ENCODE results near the gene DIP2C. TPM values are rescaled to one million over a fixed set of nuclear protein-coding genes. Genes with fewer than 3 reads are reported as not detected.
"Not testable (repeated sequence)": the region's sequence is repeated elsewhere in the genome, so short reads cannot be mapped to it uniquely, and the experiment has no call there.

DIP2C gene
- total RNA-seq, 1 donor = 0.27 TPM

DNA sequence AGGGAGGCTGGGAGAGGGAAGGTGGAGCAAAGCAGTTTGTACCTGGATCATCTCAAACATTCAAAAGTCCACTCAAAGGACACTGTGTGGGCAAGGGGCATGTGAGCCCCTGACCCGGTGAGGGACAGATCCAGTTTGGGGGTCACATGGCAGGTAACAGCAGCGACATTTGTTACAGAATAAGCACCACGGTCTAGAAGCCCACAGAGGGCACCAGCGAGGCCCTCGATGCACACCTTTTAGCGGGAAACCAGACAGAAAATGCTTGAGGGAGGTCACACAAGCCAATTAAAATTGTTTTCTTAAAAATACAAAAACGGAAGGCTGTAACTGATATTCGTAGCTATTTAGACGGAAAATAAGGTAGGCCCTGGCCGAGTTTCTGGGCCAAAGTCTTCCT is 409.8 kb downstream of the DIP2C start:
- DNase-seq (ENCODE audit: low read depth in 2 of 3, low spot score in 2 of 3) = no peak

GRCh38 chr10:279232-279631 is 410.2 kb downstream of the DIP2C start:
- no peak for DNase-seq (ENCODE audit: low read depth in 2 of 3, low spot score in 2 of 3)

GRCh38 chr10:278707-279106 is 410.8 kb downstream of the DIP2C start:
- no peak for DNase-seq (ENCODE audit: low read depth in 2 of 3, low spot score in 2 of 3)

- DNase-seq (ENCODE audit: low read depth in 2 of 3, low spot score in 2 of 3) = no peak
These were observed 411.5 kb downstream of the DIP2C start for GRCh38 chr10:277963-278362.

GRCh38 chr10:275680-276079 is 413.8 kb downstream of the DIP2C start:
- DNase-seq (ENCODE audit: low read depth in 2 of 3, low spot score in 2 of 3) = no peak

- no peak for DNase-seq (ENCODE audit: low read depth in 2 of 3, low spot score in 2 of 3)
These were observed 414.6 kb downstream of the DIP2C start for GRCh38 chr10:274866-275265.

- DNase-seq (ENCODE audit: low read depth in 2 of 3, low spot score in 2 of 3) = no peak
These were observed 416.4 kb downstream of the DIP2C start for GRCh38 chr10:273088-273487.

DNA sequence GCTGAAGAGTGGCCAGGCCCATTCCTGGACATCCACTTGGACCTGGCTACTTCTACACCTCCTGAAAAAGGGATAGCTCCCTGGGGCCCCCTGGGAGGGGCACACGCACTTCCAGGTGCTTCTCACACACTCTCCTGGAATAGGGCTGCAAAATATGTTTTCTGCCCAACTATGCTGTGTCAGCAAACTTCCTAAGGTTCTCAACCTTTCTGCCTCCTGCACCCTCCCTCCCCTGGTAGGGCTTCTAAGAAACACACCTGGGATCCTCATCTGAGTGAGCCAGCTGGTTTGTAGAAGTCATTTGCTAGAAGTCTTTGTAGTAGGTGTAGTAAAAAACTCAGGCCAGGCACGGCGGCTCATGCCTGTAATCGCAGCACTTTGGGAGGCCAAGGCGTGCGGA is 417.7 kb downstream of the DIP2C start:
- no peak for DNase-seq (ENCODE audit: low read depth in 2 of 3, low spot score in 2 of 3)

DNA sequence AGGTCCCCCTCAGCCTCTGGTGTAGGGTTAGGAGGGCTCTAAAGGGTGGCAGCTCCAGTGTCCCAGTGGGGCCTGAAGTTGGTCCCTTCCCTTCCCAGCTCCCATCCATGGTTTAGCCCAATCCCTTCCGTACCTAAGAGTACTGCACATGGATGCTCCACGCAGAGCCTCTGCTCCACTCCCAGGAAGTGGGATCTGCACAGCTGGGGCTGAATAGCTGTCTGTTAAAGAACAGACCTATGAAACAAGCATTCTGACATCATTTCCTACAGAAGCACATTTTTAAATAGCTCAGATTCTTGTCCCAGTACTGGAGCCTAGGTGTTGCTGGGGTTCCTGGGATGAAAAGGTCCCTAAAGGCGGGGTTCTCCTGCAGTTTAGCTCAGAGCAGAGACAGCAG is 418.3 kb downstream of the DIP2C start:
- no peak for DNase-seq (ENCODE audit: low read depth in 2 of 3, low spot score in 2 of 3)

DNA sequence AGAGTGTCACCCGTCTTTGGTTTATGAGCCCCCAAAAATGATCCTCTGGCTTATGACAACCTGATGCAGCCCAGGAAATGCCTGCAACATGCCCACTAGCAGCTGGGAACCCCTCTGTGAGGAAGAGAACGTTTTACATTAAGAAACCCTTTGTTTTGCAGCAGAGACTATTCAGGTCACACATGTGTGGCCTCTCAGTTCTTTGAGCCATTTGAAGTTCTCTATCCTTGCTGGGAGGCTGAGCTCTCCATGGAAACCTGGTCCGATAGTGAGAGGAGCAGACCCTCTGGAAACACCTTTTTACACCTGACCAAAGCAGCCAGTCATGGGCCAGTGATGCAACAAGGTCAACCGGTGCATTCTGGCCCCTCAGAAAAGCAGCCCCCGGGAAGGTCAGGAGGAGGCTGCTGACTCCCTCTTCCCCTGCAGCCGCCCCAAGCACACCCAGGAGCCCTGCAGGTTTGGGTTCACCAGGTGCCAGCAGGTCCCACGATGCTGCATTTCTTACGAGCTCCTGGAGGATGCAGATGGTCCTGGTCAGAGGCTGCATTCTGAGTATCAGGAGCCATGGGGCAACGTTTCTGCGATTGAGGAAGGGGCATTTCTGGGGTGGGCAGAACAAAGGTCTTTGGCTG is 419.9 kb downstream of the DIP2C start:
- DNase-seq (ENCODE audit: low read depth in 2 of 3, low spot score in 2 of 3) = no peak

GRCh38 chr10:267705-268104 is 421.8 kb downstream of the DIP2C start:
- DNase-seq (ENCODE audit: low read depth in 2 of 3, low spot score in 2 of 3) = no peak

DNA sequence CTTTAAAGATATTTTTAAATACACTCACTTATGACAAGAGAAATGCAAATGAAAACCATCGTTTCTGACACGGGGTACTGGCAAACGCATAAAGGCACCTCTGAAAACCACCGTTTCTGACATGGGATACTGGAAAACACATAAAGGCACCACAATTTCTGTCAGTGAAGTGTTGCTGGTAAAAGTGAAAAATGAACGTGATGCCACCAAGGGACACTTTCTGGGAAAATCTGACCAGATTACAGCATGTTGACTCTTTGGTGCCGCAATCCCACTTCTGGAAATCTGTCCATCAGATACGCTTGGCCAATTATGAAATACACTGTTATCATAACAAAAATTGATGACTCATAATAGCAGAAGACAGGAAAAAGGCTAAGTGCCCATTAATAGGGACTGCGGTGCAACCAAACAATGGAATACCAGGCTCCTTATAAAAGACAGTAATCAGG is 422.5 kb downstream of the DIP2C start:
- no peak for DNase-seq (ENCODE audit: low read depth in 2 of 3, low spot score in 2 of 3)

- not testable (repeated sequence) for DNase-seq (ENCODE audit: low read depth in 2 of 3, low spot score in 2 of 3)
These were observed 423.5 kb downstream of the DIP2C start for GRCh38 chr10:265816-266588.

DNA sequence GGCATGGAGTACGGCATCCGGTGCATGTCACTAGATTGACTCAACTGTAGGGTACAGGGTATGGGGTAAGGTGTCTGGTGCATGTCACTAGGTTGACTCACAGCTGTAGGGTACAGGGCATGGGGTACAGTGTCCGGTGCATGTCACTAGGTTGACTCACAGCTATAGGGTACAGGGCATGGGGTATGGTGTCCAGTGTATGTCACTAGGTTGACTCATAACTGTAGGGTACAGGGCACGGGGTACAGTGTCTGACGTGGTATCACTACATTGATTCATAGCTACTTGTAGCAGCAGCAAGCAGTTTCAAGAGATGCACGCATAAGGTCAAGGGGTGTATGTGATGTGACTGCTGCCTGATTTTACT is 424.4 kb downstream of the DIP2C start:
- DNase-seq (ENCODE audit: low read depth in 2 of 3, low spot score in 2 of 3) = not testable (repeated sequence)

GRCh38 chr10:264160-265073 is 425.1 kb downstream of the DIP2C start:
- DNase-seq (ENCODE audit: low read depth in 2 of 3, low spot score in 2 of 3) = not testable (repeated sequence)

- DNase-seq (ENCODE audit: low read depth in 2 of 3, low spot score in 2 of 3) = no peak
These were observed 428.5 kb downstream of the DIP2C start for GRCh38 chr10:260819-261429.

DNA sequence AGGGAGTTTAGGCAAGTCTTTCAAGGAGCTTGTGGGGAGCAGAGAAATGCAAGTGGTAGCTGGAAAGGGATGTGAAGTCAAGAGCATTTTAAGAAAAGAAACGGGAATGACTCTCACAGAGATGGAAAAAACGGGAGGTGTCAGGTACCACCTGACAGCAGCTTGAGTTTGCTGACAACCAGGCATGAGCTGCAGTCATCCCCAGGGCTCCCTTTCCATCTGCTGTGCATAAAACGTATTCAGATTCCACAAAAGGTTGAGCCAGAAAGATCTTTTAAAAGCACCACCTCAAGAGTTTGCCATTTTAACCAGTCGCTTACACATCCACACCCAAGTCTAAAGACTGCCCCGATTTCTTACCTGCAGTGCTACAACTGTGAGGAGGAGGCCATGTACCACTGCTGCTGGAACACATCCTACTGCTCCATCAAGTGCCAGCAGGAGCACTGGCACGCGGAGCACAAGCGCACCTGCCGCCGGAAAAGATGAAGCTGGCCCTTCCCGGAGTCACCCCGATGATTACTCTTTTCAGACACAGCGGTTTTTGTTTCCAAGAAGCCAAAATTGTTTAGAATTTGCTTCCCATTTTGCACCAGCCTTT is 437.4 kb downstream of the DIP2C start:
- DNase-seq (ENCODE audit: low read depth in 2 of 3, low spot score in 2 of 3) = no peak

- no peak for DNase-seq (ENCODE audit: low read depth in 2 of 3, low spot score in 2 of 3)
These were observed 441.2 kb downstream of the DIP2C start for GRCh38 chr10:248307-248706.

- no peak for DNase-seq (ENCODE audit: low read depth in 2 of 3, low spot score in 2 of 3)
These were observed 442.0 kb downstream of the DIP2C start for GRCh38 chr10:247480-247879.

DNA sequence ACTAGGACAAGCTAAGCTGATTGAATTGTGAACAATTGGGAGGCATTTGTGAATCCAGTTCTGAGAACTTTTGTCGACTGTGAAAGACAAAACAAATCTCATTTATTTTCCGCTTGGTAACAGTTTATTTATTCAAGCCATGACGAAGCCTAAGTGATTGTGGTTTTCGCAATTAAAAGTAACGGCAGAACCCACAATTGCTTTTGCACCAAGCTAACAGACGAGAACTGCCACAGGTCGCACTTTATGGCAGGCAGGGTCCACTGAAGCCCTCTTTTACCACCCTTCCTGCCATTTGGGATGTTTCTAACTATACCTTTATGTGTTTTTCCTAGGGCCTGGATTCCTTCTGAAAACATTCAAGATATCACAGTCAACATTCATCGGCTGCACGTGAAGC is 443.0 kb downstream of the DIP2C start:
- DNase-seq (ENCODE audit: low read depth in 2 of 3, low spot score in 2 of 3) = no peak

DNA sequence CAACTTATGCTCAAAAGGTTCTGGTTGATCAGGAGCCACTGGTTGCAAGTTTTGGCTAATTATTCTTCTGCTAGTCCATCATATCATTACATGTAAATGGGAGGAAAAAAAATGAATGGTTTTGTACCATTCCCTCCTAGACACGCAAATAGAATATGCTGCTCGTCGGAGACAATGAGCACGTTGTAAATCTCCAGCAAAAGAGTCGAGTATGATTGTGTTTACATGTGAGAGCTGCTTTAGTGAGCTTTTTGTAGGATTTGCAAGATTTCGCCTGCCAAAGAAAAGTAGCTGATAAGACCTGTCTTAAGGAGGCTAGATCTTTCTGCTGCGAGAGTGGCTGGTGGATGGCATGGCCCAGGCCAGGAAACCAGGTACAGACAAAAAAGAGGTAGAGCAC is 445.2 kb downstream of the DIP2C start:
- no peak for DNase-seq (ENCODE audit: low read depth in 2 of 3, low spot score in 2 of 3)

Data from hematopoietic multipotent progenitor cell (in vitro differentiated cells).